NCI-H226 (cell line): ENCODE measurements around the gene ATXN1.
"Not testable (repeated sequence)": the region's sequence is repeated elsewhere in the genome, so short reads cannot be mapped to it uniquely, and the experiment has no call there.

Experiments
- DNase-seq: peaks from one replicate; pipeline ENCODE4 v3.0.0-alpha.2; 2015

The ATXN1 gene

DNA sequence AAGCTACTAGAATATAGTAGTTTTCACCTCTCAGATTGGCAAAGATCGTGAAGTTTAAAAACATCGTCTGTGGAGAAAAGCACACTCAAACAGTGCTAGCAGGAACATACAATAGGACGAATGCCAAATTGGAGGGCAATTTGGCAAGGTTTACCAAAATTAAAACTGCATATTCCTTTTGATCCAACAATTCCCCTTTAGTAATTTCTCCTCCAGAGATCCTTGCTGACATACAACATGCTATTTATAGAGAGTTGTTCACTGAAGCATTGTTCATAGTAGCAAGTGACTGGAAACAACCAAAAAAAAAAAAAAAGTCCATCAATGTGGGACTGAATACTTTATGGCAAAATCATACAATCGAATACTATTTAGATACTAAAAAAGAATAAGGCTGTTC is 202.2 kb downstream of the ATXN1 start:
- DNase-seq = no peak

GRCh38 chr6:16555550-16555949 is 205.7 kb downstream of the ATXN1 start:
- DNase-seq = no peak

DNA sequence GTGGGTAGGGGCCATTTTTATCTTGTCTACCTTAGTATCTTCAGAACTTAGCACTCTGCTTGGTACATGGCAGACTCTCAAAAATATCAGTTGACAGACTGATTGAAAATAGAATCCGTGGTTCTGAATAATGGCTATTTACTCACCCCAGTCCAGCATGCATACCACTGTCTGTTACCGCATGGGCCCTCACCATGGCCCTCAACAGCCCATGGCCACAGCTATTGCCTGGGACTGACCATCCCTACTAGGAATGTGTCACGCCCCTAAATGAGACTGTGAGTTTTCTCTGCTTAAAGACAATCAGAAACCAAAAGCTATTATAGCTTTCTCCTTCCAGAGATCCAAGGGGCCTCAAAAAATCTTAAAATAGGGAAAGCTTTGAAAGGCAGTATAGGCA is 207.7 kb downstream of the ATXN1 start:
- DNase-seq = no peak

DNA sequence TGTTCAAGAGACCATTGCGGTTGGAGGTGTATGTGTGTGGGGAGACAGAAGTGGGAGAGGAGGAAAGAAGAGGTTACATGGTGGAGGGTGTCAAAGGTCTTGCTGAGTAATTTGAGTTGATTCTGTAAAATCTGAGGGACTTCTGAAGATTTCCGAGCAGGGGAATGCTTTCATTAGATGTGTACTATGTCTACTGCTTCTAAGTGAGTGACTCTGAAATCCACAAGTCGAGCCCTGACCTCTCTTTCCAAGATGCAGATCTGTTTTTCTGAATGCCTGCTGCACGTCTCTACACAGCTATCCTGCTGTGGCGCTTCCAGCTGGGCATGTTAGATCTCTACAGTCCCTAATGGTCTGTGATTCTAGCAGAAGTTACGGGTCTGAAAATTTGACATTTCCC is 209.8 kb downstream of the ATXN1 start:
- no peak for DNase-seq

GRCh38 chr6:16548121-16548520 is 213.1 kb downstream of the ATXN1 start:
- no peak for DNase-seq

DNA sequence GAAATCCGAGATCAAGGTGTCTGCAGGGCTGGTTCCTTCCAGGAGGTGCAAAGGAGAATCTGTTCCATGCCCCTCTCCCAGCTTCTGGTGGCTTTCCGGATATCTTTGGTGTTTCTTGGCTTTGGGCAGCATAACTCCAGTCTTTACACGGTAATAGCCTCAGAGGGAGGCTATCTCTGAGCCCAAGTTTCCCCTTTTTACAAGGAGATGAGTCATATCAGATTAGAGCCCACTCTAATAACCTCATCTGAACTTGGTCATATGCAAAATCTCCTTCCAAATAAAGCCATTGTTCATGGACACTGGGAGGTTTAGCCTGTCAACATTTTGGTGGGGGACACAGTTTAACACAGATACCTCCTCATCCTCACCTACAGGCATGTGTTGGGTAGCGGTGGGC is 213.7 kb downstream of the ATXN1 start:
- no peak for DNase-seq

DNA sequence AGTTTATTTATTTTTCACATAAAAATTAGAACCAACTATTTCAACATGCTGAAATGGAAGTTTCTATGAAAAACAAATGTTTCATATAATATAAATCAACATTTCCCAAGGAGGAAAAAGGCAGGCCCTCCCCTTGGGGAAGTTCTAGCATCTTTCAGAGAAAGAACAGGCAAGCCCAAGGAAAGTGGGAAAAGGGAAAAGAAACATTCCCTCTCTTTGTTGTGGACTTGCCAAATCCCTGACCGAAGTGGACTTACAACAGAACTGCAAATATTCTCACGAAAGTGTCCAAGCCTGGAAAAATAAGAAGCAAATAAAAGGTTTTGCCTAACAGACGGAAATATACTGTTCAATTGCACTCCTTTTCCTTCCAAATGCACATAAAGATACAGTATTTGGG is 214.4 kb downstream of the ATXN1 start:
- no peak for DNase-seq

DNA sequence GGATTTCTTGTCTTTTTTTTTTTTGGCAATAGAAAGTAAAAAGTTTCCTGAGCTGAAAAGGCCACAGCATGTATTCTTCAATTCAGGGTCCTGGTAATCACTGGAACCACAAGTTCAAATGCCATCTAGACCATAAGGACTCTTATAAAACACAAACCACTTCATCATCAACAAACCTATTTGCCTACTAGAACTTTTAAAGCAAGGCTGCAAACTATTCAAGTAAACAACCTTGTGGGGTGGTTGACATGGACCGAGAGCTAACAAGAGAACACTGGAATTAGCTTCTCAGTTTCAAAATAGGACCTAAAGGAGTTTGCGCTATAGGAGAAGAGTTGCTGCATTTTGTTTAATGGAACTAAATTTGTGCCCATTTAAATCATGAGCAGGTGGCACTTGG is 215.9 kb downstream of the ATXN1 start:
- DNase-seq = no peak

DNA sequence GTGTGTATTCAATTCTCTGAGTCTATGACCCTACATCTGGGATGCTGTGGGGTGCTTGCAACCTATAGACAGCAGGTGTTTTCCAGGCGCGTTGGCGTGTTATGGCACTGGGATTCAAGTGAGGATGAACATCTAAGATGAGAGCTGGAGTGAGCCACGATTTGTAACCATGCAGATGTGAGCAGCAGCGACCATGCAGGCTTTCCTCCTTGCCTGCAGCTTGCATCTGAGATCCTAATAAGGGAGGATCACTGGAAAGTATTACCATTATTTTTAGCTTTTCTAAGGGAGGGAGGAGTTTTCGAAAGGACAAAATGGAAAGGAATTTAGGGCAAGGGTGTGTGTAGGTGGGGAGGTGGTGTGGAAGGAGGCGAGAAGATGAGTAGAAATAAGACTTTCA is 216.7 kb downstream of the ATXN1 start:
- no peak for DNase-seq

GRCh38 chr6:16544006-16544405 is 217.3 kb downstream of the ATXN1 start:
- DNase-seq = no peak

DNA sequence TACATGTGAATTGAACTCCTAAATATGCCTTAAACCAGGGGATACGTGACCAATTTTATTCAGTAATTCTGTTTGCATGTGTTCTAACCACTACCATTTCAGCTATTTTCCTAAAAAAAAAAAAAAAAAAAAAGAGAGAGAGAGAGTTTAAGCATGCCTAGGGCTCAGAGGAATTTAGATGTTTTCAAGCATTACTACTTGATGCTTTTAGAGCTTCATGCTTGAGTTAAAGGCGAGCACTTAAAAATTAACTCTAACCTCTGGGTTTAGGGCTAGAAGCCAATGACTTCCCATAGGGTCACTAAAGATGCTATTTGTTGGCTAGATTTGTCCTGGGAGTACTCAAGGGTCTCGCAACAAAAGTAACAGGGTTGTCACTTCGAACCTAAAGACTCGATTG is 217.7 kb downstream of the ATXN1 start:
- no peak for DNase-seq

- DNase-seq = no peak
Measured at GRCh38 chr6:16542070-16542469, 219.2 kb downstream of the ATXN1 start.

GRCh38 chr6:16540804-16541752 is 220.2 kb downstream of the ATXN1 start:
- DNase-seq = no peak

GRCh38 chr6:16540383-16540782 is 220.9 kb downstream of the ATXN1 start:
- DNase-seq = not testable (repeated sequence)

GRCh38 chr6:16539086-16539931 is 222.0 kb downstream of the ATXN1 start:
- no peak for DNase-seq

DNA sequence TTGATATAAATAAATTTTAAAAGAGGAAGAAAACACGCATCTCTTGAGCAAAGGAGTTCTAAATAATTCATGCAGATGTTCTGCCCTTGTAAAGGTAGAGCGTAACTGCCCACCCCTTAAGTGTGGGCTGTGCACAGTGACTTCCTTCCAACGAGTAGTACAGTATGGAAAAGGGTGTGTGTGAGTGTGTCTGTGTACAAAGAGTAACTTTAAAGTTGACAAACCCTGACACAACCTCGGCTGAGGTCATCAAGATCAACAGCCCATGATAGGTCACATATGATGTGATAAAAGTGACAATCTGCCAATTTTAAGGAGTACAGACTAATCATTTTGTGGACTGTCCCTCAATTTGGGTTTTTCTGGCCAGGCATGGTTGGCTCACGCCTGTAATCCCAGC is 225.7 kb downstream of the ATXN1 start:
- no peak for DNase-seq

DNA sequence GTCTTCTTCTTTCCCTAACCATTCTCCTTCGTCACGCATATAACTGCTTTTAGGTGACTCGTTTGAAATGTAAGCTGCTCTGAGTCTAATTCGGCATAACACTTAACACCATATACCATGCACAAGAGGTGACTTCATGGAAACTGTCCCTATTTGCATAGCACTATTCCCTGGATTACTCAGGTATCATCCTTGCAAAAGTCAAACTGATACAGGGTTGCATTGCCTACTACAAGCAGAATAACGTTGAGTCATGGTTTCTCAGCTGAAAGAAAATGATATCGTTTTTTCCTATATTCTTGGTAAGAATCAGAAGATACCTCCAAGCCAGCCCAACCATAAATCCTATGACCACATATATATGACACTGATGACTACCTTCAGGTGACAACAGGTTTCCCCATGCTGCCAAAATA is 227.5 kb downstream of the ATXN1 start:
- no peak for DNase-seq

DNA sequence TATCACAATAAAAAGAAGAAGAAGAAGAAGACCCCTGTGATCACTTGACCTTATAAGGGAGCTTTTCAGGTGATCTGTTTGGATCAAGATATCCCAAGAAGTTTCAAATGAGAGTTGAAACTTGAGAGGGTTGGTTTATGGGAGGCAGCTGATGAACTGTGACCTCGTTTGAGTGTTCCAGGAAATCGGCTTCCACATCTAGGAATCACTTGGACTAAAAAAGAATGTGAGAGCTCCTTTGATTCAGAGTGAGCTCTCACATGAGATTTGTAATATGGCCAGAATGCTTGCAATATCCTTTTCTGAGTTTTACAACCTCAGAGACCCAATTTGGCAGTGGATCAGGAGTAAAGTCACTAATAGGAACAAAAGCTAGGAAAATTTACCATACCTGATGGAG is 228.1 kb downstream of the ATXN1 start:
- DNase-seq = no peak

GRCh38 chr6:16527691-16528090 is 233.6 kb downstream of the ATXN1 start:
- DNase-seq = no peak

DNA sequence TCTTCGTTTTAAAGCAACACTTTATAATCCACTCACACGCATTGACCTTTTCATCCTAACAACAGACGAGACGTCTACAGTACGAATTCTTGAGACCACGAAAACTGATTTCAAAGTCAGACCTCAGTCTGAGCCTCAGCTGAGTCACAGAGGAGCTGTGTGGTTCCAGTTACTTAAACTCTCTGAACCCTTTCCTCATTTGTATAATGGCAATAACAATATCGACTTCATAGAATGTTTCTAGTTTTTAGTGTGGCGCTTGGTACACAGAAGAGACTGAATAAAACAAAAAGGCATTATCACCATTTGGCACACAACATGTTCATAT is 236.9 kb downstream of the ATXN1 start:
- DNase-seq = peak; percentile 35

DNA sequence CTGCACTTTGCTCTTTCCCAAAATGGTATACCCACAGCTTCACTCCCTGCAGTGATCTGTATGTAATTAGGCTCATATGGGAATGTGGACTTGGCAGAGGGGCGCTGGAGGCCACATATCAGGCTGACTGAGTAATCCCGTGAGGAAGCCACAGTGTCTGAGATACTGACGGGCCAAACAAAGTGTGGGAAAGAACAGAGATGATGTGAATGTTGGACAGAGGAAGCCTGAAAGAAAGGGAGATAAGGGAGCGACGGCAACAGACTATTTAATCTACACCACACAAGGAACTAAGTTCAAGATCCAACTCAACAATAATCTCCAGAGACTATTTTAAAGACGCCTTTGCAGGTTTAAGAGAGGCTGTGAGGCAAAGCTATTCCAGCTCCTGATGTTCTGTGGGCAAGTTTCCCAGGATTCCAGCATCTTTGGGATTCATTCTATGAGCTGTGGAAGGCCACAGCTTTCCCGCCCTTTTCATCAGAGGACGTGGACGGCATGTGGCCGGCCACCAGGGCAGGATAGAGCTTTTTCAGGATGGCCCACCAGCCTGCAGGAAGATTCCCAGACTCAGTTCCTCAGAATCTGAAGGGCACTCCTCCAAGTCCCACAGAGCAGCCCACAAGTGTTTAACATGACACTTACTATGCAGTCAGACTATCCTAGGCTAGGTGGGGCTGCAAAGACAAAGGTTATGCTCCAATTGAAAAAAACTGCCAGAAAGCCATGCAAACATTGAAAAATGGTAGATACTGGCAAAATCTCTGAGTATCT is 237.5 kb downstream of the ATXN1 start:
- peak; percentile 90 for DNase-seq

GRCh38 chr6:16522937-16523336 is 238.3 kb downstream of the ATXN1 start:
- no peak for DNase-seq

DNA sequence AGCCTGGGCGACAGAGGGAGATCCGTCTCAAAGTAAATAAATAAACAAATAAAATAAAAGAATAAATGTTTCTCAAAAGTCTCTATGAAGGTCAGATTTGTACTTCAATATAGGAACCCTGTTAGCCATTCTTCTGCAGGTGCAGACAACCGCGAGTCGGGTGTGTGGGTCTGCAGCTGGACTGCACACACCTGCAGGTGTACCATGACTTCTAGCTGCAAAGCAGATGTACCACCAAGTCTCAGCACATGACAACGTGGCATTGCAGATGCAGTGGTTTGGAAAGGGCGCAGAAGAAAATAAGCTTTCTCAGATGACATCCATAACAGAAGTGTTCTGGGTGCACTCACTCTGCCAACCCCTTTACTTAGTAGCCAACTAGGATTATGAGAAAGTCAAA is 239.7 kb downstream of the ATXN1 start:
- DNase-seq = no peak
